IPS-20b (cell line): ENCODE results near the gene CC2D2B.
"Not testable (repeated sequence)": the region's sequence is repeated elsewhere in the genome, so short reads cannot be mapped to it uniquely, and the experiment has no call there.

Experiments
- H3K27ac ChIP-seq: one replicate; pipeline ENCODE4 v1.5.1; 2013; ENCODE audit warnings: low read length
- H3K27me3 ChIP-seq: 2 replicates; pipeline ENCODE4 v1.6.1; 2013; ENCODE audit warnings: mild to moderate bottlenecking, low read length, inconsistent platforms; ENCODE audit not compliant: insufficient read depth
- H3K36me3 ChIP-seq: 2 replicates; pipeline ENCODE4 v1.6.1; 2013; ENCODE audit warnings: low read depth, mild to moderate bottlenecking, inconsistent platforms, low read length, moderate library complexity; ENCODE audit not compliant: insufficient read depth
- H3K4me1 ChIP-seq: 2 replicates; pipeline ENCODE4 v1.6.1; 2013; ENCODE audit warnings: mild to moderate bottlenecking, control low read depth, inconsistent platforms, low read length, moderate library complexity; ENCODE audit not compliant: insufficient read depth
- H3K4me3 ChIP-seq: 2 replicates; pipeline ENCODE4 v1.5.1; 2013; ENCODE audit warnings: mild to moderate bottlenecking, low read length, inconsistent platforms
- H3K9ac ChIP-seq: 2 replicates; pipeline ENCODE4 v1.6.1; 2013; ENCODE audit warnings: low read depth, mild to moderate bottlenecking, inconsistent platforms, low read length, moderate library complexity
- H3K9me3 ChIP-seq: 2 replicates; pipeline ENCODE4 v1.6.1; 2013; ENCODE audit warnings: mild to moderate bottlenecking, low read depth, low read length, inconsistent platforms; ENCODE audit not compliant: insufficient read depth

CC2D2B gene

DNA sequence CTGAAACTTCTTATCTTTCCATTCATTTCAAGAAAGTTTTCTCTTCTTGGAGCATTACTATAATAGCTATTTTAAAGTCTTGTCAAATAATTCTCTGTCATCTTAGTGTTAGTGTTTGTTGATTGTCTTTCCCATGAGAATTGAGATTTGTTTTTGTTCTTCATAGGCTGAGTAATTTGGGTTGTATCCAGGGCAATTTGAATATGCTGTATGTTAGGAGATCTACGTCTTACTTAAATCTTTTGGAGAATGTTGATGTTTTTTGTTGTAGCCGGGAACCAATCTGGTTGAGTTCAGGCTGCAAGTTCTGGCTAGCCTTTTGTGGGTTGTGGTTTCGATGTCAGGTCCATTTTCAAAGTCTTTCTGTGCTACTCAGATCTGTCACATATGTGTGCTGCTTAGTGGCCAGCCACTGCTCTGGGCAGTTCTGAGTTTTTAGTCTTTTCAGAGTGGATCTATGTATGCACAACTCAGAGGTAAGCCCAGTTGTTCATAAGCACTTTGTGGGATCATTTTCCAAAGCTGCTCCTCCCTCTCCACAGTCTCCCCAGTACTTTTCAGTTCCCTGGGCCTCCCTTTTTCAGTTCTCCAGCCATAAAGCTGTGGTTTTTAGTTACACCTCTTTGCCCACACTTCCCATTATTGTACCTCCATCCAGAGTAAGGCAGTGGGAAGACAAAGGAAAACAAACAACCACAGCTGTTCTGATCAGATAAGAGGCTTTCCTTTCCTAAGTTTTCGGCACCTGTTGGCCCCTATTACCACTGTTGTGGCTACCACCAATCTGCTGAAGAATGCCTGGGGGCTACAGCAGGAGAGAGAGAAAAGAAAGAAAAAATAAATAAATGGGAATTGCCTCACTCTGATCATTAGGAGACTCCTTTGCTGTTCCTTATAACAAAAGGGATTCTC, 131.0 kb downstream of the CC2D2B start:
- Histone ChIP-seq H3K4me1 (no peaks in the 10 kb centered on the region; the same call in 1 of the 2 replicates), H3K36me3 (no peaks in the 10 kb centered on the region), H3K27ac (no peak overlapping the region)

GRCh38 chr10:96041146-96041545, 133.4 kb downstream of the CC2D2B start:
- no peaks in the 10 kb centered on the region for H3K9me3 ChIP-seq
- no peak overlapping the region for H3K4me3 ChIP-seq
- H3K36me3 ChIP-seq, result peaks cover 5% of the 10 kb centered on the region
- peaks cover 13% of the 10 kb centered on the region; the same call in 1 of the 2 replicates for H3K27me3 ChIP-seq
- no peak overlapping the region for H3K27ac ChIP-seq
- H3K9ac ChIP-seq, result no peak overlapping the region
- H3K4me1 ChIP-seq, result no peaks in the 10 kb centered on the region; the same call in 1 of the 2 replicates

More for the DNA sequence above, 131.0 kb downstream of the CC2D2B start:
- Histone ChIP-seq H3K9me3 (no peaks in the 10 kb centered on the region), H3K4me3 (no peak overlapping the region), H3K9ac (no peak overlapping the region), H3K27me3 (peaks cover 13% of the 10 kb centered on the region; the same call in 1 of the 2 replicates)

DNA sequence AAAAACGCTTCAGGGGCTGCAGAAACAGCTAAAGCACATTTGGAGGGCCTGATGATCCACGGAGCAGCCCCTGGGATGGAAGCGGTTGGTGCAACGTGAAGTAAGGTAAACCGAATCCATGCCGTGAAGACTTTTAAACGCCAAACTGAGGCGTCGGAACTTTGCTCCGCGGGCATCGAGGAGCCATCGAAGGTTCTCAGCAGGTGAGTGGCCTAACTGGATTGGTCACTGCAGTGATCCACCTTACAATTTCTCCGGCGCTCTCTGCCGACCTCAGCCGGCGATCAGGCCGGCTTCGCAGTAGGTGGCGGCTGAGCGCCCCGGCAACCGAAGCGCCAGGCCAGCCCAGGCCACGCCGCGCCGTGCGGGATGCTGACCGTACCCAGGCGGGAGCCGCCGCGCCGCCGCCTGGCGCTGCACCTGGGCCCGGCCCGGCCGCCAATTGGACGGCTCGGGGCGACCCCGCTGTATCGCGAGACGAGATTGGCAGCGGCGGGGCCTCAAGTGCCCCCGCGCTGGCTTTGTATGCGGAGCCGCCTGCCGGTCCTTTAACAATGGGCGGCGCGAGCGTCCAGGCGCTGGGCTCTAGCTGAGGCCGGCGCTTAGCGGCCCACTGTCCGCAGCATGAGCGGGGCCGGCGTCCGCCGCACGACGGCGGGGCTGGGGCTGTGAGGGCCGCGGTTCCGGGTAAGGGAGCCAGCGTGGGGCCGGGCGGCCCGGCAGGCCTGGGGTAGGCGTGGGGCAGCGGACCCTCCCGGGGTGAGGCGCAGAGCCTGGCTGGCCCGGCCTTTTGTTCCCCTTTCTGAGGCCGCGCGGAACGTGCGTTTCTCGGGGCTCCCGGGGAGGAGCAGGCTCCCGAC, 135.5 kb downstream of the CC2D2B start, which contains the start of gene CCNJ:
Gene CCNJ (plus strand): TSS at position 551 of the 860 bp plus-strand sequence. CDS start 811 bp downstream, outside the sequence.
- Histone ChIP-seq H3K9me3 (no peaks in the 10 kb centered on the region), H3K27ac (peak within 1 kb of the TSS; percentile 37), H3K27me3 (peaks cover 13% of the 10 kb centered on the region; the same call in 1 of the 2 replicates), H3K4me1 (no peaks in the 10 kb centered on the region; the same call in 1 of the 2 replicates), H3K4me3 (peak within 1 kb of the TSS; percentile 90), H3K9ac (peak within 1 kb of the TSS; percentile 90), H3K36me3 (peaks cover 26% of the 10 kb centered on the region)

GRCh38 chr10:96043893-96044715, 136.3 kb downstream of the CC2D2B start:
- Histone ChIP-seq H3K9ac (peak overlapping the region; percentile 90), H3K4me3 (peak overlapping the region; percentile 90), H3K36me3 (peaks cover 34% of the 10 kb centered on the region), H3K27me3 (peaks cover 13% of the 10 kb centered on the region; the same call in 1 of the 2 replicates), H3K9me3 (no peaks in the 10 kb centered on the region), H3K27ac (peak overlapping the region; percentile 37), H3K4me1 (no peaks in the 10 kb centered on the region; the same call in 1 of the 2 replicates)

DNA sequence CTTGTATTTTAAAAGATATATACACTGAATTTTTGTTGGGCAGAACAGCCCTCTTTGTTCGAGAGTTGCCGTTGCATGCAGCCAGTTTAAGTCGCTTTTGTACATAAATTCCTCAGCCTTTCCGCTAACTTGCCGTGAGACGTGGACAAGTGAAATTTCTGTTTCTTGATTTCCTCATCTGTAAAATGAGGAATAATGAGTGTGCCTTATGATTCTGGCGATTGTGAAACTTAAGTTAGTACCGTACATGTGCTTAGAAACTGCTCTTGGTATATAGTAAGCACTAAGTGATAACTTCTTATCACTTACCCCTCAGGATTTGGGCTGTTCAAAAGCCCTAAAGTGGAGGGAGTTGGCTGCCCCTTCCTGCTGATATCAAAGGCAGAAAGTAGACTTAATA, 137.0 kb downstream of the CC2D2B start:
- Histone ChIP-seq H3K36me3 (peaks cover 35% of the 10 kb centered on the region), H3K4me3 (peak overlapping the region; percentile 90), H3K9me3 (no peaks in the 10 kb centered on the region), H3K9ac (peak overlapping the region; percentile 90), H3K27ac (no peak overlapping the region), H3K27me3 (peaks cover 13% of the 10 kb centered on the region; the same call in 1 of the 2 replicates), H3K4me1 (no peaks in the 10 kb centered on the region; the same call in 1 of the 2 replicates)

- H3K9me3 ChIP-seq, result no peaks in the 10 kb centered on the region
- no peaks in the 10 kb centered on the region; the same call in 1 of the 2 replicates for H3K4me1 ChIP-seq
- peaks cover 52% of the 10 kb centered on the region for H3K36me3 ChIP-seq
- peak overlapping the region; percentile 90; the same call in 1 of the 2 replicates for H3K4me3 ChIP-seq
- no peak overlapping the region for H3K9ac ChIP-seq
- H3K27ac ChIP-seq, result no peak overlapping the region
- H3K27me3 ChIP-seq, result peaks cover 13% of the 10 kb centered on the region; the same call in 1 of the 2 replicates
Observed at GRCh38 chr10:96046546-96046945, 138.8 kb downstream of the CC2D2B start.

GRCh38 chr10:96047004-96047649, 139.4 kb downstream of the CC2D2B start:
- Histone ChIP-seq H3K36me3 (peaks cover 58% of the 10 kb centered on the region), H3K4me1 (no peaks in the 10 kb centered on the region; the same call in 1 of the 2 replicates), H3K27me3 (peaks cover 9% of the 10 kb centered on the region; the same call in 1 of the 2 replicates), H3K9ac (no peak overlapping the region), H3K27ac (no peak overlapping the region), H3K4me3 (no peak overlapping the region), H3K9me3 (no peaks in the 10 kb centered on the region)

GRCh38 chr10:96047925-96048324, 140.2 kb downstream of the CC2D2B start:
- H3K9ac ChIP-seq, H3K27ac ChIP-seq, H3K27me3 ChIP-seq, H3K4me3 ChIP-seq, H3K4me1 ChIP-seq, H3K9me3 ChIP-seq: not testable (repeated sequence)
- H3K36me3 ChIP-seq, result peaks cover 65% of the 10 kb centered on the region

GRCh38 chr10:96049340-96049739, 141.6 kb downstream of the CC2D2B start:
- no peaks in the 10 kb centered on the region for H3K4me1 ChIP-seq
- no peak overlapping the region for H3K4me3 ChIP-seq
- H3K36me3 ChIP-seq, result peaks cover 77% of the 10 kb centered on the region
- no peaks in the 10 kb centered on the region for H3K9me3 ChIP-seq
- no peaks in the 10 kb centered on the region for H3K27me3 ChIP-seq
- no peak overlapping the region for H3K9ac ChIP-seq
- H3K27ac ChIP-seq, result no peak overlapping the region

- Histone ChIP-seq H3K9me3 (no peaks in the 10 kb centered on the region), H3K27ac (no peak overlapping the region), H3K4me1 (no peaks in the 10 kb centered on the region), H3K27me3 (no peaks in the 10 kb centered on the region), H3K4me3 (no peak overlapping the region), H3K9ac (no peak overlapping the region), H3K36me3 (peaks cover 81% of the 10 kb centered on the region)
Observed at GRCh38 chr10:96053985-96054384, 146.2 kb downstream of the CC2D2B start.
